NCI-H510A treated with DMSO at 0.1 percent for 48 hours (cell line): Measurements from ENCODE around the gene ASNSD1.

Source experiments
- DNase-seq: peaks from one replicate; lab custom pipeline; 2025; lab: John Stamatoyannopoulos, UW

ASNSD1 gene

DNA sequence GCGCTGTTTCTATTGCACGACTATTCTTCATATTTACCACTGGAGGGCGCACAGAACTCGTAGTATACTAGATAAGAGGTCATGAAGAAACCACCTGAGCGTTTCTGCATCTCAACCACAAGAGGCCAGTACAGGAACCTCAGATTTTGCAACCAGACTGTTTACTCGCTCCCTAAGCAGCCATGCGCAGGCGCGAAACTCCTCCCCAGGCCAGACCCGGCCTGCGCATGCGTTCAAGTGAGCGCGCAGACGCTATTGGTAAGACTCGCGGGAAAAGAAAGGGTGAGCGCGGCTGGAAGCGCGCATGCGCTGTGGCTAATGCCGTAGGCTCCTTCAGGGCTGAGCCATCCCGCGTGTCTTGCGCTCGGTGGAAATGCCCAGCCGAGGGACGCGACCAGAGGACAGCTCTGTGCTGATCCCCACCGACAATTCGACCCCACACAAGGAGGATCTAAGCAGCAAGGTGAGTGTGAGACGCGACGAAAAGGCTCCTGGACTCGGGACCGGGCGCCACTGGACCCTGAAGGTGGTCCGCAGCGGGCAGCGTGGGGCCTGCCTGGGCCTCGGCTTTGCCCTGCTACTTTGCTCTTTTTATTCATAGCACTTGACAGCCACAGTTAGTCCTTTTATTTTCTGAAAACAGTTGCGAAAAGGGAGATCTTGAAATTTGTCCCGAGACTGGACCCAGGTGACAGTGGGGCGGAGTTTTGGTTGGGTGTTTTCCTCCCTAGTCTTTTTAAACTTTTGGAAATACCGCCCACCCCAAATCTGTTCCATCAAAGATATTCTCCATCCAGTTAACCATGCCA is at the start of gene ASNSD1:
TSS of gene ASNSD1 (plus strand) at position 312 of the 809 bp plus-strand sequence. CDS start 4,674 bp downstream, outside the sequence.
- DNase-seq = peak; percentile 99

DNA sequence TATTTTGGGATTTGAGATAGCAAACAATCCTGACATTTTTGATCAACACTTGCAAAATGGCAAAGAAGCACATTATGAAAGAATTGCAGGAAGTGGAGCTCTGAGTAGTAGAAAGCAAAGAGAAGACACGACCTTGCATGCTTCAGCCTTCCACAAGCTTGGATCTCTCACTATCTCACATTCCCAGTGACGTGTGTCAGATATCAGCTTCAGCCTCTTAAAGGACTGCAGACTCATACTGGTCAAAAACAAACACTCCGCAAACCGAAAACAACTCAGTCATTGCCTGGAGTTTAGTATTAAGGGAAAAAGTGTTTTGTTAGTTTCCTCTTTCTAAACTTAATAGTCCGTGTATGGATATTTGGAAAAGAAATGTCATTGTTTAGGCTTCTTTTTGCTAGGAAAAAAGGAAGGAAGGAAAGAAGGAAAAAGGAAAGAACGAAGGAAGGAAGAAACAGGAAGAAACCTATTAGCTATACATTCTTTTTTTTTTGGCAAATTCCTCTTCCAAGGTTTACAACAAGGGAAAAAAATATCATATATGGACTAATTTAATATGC is 48.1 kb upstream of the ASNSD1 start:
- DNase-seq = peak; percentile 45

DNA sequence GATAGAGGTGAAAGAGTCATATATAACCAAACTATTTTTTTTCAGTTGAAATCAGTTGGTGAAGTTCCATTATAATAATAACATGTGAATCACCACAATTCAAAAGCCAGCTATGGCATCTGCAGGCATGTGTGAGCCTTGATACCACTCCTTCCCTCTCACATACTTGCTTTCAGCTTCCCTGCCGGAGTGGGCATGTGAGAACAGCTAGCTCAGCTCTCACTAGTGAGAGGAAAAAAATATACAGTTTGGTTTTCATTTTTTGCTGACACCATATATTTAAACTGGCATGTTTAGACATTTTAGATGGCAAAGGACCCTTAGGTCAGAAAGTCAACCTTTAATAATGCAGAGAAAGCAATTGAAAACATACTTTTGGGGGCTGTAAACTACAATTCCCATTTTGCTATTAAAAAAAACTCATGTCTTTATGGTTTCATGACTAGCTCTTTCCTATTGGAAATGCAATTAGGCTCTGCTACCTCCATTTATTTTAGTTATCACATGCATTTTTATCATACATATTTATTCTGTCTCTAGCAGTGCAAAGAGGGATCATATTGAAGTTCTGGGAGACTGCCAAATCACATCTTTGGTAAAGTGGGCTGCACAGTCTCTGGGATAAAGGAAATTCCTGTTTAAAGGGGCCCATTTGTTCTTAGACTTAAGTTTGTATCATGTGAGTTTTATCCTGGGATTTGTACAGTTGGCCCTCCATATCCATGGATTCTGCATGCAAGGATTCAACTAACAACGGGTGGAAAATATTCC is 47.4 kb upstream of the ASNSD1 start:
- DNase-seq = no peak

DNA sequence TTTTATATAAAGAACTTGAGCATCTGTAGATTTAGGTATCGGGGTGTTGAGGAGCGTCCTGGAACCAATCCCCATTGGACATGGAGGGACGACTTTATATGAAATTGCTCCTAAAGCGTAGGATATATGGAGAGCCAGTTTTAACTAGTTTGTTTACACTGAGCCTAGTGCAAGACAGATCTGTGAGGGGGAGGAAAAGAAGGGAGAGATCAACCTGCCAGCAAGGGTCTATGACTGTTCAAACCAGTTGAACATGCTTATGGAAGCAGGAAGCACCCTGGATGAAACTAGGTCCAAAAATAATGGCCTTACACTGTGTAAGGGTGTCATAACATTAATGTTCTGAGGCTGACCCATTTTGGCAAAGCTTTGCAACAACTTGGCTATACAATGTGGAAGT is 46.7 kb upstream of the ASNSD1 start:
- no peak for DNase-seq

DNA sequence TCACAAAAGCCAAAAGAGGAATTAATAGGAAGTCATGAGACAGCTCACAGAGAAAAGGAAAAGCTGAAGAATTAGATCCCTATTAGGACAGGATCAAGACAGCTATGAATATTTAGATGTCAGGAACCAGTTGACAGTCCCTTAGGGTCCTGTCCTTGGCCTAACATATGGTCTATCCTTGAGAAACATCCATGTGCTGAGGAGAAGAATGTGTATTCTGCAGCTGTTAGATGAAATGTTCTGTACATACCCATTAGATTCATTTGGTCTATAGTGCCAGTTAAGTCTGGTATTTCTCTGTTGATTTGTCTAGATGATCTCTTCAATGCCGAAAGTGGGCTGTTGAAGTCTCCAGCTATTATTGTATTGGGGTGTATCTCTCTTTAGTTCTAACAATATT is 43.1 kb upstream of the ASNSD1 start:
- DNase-seq = no peak

DNA sequence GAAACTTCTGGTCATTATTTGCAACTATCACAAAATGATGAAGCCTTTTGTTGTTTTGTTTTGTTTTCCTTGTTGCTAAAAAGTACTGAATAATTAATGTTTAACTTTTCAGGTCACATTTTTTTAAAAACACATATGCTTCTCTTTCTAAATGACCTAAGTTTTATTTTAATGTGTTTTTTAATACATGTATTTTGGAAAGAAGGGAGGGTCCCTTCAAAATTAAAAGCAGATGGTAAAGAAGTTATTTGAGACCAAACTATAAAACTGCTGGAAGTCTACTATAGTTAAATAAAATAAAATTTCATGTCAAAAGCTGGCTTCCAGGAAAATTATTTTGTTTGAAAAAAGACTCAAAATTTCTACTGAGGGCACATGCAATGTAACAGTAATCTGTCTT is 39.5 kb upstream of the ASNSD1 start:
- DNase-seq = no peak

DNA sequence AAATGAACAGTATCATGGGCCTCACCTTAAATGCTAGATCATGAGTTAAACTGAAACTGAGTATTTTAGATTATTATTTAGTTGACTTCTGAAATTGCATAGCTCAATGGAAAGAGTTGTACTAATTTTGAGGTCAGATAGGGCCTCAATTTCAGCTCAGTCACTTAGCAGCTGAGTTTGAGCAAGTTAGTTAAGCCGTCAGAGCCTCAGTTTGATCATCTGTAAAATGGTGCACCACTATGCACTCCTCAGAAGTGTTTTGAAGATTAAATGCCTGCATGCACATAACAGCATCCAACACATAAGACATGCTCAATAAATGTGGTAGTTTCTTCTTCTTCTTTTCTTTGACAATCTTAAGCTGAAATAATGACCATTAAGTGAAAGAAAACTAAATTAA is 38.2 kb upstream of the ASNSD1 start:
- DNase-seq = no peak

DNA sequence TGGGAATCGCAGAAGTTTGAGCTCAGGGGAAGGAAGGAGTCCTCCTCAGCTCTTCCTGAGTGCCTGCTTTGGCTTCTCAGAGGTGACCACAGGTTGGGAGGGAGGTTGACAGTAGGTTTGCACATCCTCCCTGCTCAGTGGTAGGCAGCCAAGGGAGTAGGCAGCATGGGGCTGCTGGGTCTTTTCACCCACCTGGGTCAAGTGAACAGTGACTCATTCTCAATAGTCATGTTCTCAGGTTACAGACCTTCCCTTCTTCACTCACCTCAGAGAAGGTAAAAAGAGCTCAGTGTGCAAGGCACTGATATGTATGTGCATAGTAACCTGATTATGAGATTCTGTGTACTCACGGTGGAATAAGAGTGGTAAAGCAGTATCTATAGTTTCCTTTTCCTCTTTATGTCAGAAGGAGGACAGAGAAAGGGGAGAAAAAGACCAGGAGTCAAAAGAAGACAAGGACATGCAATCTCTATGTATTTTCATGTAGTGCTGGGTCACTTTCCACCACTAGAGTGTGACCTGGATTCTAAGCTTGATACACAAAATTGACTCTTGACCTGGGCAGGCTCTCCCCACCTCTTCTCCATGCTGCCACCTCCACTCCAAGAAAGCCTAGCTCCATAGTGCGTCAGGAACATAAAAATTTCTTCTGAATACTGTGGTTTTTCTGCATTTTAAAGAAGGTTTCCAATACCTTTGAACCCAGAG is 36.5 kb upstream of the ASNSD1 start:
- peak; percentile 79 for DNase-seq

DNA sequence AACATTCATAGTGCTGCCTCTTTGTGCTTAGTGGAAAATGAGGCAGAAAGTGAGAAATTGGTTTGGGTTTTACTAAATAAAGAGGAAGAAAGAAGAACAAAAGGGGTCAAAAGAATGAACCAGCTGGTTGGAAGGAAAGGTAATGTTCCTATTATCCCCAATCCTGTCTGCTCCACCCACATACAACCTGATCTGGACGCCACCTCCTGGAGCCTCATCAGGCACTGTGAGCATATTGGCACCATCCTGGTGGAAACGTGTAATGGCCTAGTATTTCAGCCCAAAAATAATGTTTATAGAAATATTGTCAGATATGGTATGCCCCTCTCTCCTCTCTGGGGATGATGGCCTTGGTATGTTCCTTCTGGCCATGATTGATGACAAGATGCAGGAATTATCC is 35.6 kb upstream of the ASNSD1 start:
- DNase-seq = no peak

DNA sequence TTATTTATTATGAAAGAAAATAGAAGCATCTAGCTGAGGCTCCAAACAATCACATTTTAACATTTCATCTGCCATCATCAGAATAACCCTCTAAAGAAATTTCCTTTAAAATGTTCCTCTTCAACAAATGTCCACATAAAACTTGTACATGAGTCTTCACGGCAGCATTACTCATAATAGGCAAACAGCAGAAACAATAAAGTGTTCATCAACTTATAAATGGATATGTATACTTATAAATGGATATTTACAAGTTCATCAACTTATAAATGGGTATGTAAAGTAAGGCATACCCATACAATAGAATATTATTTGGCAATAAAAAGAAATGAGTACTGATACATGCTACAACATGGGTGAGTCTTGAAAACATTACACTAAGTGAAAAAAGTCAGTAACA is 33.5 kb upstream of the ASNSD1 start:
- no peak for DNase-seq

DNA sequence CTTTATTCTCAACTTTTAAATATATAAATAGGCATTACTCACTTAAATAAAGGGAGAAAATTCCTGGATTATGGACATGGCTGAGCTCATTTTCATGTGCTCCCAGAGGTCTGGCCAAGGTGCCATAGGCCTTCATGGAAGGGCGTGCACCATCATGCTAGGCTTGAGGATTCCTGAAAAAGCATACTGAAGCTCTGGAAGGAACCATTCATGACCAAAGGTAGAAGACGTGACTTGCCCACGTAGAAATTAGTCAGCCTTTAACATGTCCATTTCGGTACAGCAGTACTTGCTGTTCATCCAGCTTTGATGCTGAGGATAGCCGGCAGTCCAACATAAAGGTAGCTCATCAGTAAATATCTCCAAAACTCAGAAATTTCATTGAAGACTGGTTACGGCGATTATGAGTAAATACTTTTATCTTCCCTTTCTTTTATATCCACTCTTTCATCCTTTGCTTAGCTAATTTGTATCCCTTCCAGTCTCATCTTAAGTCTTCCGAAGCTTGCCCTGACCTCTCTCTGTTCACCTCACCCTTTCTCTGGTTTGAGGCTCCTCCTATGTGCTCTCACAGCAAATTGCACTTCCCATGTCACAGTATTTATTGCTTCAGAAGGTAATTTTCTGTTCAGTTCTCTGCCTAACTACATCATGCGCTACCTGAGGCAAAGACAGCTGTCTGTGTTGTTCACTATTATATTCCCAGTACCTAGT is 32.3 kb upstream of the ASNSD1 start:
- DNase-seq = no peak

DNA sequence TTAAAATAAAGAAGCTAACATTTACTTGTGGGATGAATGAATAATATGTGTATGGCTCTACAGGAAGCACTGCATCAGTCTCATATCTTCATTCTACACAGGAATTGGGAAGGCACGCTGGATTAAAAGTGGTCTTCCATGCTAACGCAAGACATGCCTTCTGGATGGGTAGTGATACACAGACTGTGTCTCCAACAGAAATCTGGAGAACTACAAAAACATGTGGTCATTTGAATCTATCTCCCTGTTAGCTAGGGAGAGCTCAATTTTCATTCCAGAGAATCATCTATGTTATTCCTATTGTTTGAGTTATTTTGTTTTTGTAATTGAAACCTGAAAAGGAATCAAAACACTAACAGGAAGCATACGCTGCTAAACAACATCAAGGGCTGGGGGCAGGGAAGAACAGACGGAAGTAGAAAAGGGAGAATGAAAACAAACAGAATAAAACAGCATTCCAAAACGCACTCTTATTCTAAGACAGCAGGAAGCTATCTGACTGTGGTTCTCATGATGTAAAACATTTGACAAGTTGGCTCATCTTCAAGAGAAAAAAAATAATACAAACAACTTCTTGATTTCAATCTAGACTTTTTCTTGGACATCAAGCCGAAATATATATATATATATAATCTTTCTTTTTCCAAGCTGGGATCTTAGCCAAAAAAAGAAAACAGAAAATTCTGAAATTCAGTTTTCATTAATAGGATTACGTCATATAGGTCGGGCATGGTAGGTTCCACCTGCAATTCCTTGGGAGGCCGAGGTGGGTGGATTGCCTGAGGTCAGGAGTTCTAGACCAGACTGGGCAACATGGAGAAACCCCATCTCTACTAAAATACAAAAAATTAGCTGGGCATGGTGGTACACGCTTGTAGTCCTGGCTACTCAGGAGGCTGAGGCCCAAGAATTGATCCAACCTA is 31.5 kb upstream of the ASNSD1 start:
- DNase-seq = no peak

DNA sequence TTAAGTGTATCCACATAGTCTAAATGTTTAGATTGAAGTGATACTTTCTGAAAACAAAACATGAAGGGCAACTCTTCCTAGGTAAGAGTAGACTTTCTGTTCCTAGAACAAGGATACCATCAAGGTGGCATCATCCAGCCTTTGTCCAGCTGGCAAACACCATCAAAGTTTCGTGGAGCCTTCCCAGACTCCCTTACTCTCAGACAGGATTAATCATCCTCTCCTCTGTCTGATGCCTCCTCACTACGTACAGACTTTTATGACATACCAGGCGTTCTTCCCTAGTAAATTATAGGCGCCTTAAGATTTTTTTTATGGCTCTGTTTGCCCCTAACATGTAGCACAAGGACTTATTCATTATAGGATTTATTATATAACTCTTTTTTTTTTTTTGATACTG is 29.4 kb upstream of the ASNSD1 start:
- no peak for DNase-seq

DNA sequence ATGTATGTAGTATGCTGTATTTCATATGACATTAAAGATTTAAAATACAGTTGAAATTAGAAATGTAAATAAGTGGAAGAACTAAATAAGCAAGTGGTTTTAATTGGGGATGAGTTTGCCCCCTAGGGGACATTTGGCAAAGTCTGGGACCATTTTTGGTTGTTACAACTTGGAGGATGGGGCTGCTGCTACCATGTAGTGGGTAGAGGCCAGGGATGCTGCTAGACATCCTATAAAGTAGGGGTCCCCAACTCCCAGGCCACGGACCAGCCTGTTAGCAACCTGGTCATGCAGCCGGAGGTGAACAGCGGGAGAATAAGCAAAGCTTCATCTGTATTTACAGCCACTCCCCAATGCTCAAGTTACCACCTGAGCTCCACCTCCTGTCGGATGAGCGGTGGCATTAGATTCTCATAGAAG is 27.9 kb upstream of the ASNSD1 start:
- no peak for DNase-seq

DNA sequence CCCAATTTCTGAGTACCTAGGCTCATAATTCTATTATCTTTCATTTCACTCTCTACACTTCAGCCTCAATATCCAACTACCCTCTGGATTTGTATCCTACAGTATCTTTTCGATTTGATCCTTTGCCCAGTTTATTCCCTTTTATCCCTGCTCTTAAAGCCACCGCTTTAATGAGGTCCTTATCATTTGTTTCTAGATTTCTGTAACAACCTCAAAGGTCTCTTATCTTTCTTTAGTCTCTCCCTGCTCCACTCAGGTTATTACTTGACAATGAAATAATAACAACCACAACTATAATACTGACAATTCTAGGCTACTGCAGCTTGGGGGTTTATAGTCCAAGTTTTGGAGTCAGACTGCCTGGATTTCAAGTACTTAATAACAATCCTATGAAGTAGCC is 25.9 kb upstream of the ASNSD1 start:
- DNase-seq = no peak

DNA sequence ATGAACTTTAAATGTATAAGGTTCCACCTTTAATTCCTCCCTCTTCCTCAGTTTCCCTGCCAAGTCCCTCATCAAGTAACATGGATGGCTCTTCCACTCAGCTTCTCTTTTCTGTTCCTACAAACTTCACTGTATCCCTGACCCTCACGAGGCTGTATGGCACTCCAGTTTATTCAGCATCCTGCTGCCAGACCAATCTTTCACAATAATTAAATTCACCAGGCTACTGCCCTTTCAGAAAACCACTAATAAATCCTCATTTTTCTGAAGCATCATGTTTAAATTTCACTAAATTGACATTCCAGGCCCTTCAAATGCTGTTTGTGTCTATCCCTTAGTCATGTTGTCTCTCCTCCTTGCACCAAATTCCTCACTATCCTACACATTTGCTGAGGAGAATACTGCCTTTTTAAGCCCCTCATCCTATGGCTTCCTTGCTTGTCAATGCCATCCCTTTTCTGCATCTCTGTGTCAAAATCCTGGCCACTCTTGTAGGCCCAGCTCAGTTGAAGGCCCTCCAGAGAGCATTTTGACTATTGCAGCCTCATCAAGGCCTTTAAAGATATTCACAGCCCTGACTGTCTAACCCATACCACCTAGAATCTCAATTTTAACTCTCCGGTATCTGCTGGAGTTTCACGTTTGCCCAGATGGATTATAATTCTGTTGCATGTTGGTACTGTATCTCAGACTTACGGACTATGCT is 22.8 kb upstream of the ASNSD1 start:
- no peak for DNase-seq

DNA sequence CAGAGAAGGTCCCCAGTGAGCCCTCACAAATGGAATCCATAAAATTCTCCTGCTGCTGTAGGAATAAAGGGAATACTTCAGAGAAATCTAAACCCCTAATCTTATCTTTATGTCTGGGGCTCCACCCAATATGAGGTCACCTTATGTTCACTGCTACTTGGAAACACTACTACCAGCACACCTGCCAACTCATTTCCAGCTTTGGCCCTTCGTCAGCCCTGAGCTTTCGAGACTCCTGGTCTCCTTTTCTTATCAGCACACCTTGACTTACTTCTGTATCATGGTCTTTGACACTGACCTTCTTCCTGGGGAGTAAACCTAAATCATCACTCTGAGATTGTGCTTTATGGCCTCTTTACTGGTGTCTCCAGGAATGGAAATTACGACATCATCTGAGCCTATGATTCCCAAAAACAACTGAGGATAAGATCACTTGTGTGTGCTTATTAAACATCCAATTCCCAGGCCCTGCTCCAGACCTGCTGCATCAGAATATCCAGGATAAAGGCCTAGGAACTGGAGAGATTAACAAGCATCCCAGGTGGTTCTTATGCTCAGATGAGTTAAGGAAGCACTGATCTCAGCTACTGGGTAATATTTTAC is 22.2 kb upstream of the ASNSD1 start:
- no peak for DNase-seq

DNA sequence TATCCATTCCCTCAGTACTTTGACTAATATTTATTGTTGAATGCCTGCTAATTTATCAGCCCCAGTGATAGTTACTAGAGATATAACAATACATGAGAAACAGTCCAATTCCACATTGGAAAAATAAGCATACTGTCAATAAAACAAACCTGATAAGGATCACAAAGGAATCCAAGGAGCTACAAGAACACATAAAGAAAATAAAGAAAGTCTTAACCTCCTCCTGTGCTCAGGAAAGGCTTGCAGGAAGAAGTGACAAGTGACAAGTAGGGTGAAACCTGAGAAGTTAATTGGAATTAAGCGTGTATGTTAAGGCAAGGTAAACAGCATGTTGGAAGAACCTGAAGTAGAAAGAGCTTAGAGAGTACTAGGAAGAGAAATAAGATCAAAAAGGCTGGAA is 20.3 kb upstream of the ASNSD1 start:
- DNase-seq = peak; percentile 26

DNA sequence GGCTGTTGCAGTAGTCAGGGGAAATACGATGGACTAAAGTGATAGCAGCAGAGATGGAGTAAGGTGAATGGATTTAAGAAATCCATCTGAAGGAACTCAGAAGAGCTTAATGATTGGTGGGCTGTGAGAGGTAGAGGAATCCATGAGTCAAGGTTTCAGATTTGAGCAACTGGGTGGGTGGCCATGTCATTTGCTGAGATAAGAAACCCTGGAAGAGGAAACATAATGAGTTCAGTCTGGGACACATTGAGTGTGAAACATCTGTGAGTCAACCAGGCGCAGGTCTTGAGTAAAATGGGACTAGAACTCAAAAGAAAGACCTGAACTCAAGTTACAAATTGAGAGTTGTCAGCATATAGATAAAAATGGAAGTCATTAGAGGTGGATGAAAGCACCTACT is 19.7 kb upstream of the ASNSD1 start:
- no peak for DNase-seq

DNA sequence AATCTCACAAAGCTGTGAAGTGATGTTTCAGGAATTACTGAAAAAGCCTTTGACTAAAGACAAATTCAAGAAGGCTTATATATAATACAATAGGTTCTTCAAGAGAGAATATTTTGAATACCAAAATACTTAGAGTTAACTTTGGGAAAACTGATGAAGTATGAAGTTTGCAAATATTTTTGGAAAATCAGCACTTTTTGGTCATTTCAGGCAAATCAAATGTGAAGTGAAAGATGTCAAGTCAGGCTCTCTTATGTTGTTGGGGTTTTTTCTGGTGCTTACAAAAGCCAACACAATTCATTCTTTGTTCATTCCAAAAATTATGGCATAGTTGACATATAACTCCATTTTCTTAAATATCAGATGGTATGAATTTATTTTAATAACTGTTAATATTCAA is 14.7 kb upstream of the ASNSD1 start:
- no peak for DNase-seq
